ELF-1 (cell line): ENCODE results near the gene TYRP1.

ENCODE experiments used
- DNase-seq: peaks from one replicate; pipeline ENCODE4 v3.0.0-alpha.2; 2016; ENCODE audit warnings: low read depth, low spot score

The TYRP1 gene

DNA sequence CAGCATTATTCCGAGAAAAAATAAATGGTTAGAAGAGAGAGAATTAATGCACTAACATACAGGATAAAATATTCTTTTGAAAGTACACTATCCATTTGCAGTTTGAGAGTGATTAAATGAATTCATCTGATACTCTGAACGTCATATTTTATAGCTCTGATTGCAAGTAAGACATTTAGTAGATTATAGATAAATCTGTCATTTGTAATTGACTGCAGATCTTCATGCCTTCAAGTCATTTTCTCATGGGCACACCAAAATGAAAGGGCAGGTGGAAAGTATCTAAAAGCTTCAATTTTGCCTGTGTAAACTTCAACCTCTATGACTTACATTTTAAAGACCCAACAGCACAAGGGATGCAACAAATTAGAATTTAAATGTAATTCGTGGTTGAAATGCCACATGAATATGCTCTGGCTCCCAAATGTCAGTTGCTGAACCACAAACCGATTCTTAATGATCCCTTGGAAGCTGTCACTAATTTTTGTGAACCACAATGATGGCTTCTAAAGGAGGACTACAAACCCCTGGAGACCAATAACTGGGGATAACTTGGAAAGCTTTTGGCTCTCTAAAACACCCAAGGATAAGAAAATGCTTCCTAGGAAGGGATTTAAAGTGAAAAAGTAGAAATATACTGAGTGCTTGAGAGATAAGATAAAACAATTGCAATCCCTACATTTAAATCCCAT is 3.9 kb downstream of the TYRP1 start:
- DNase-seq: no peak

DNA sequence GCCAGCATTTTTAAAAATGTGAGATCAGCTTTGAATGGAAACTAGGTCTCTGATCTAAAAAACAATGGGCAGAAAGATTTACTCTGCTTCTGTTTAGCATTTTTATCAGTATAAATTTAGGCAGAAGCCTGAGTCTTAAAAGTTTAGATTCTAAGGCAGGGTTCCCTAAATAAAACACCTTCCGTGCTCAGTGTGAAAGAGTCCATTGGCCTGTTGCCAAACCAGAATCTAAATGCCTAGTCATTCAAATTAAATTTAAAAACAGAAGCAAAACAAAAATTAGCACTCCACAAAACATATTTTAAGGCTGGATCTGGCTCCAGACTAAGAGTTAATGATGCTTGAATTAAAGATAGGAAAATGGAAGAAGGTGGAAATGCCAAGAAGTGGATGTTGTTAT is 4.5 kb downstream of the TYRP1 start:
- DNase-seq: no peak

GRCh38 chr9:12698266-12698665 is 5.1 kb downstream of the TYRP1 start:
- no peak for DNase-seq

DNA sequence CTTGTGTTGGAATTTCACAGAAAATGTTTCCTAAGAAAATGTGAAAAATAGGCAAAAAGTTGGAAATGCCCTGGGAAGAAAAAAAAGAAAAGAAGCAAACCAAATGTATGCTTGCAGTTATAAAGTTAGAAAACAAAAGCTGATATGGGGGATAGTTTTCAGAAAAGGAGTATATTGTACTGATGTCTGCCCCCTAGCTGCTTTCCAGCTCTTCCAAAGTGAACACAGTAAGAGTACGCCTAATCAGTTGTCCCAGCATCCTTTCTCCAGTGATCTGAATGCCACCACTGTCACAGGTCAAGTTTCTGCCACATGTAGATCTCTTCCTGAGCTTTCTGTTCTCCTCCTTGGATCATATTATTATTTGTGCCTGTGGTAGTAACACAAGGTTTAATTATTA is 5.8 kb downstream of the TYRP1 start:
- DNase-seq: no peak

DNA sequence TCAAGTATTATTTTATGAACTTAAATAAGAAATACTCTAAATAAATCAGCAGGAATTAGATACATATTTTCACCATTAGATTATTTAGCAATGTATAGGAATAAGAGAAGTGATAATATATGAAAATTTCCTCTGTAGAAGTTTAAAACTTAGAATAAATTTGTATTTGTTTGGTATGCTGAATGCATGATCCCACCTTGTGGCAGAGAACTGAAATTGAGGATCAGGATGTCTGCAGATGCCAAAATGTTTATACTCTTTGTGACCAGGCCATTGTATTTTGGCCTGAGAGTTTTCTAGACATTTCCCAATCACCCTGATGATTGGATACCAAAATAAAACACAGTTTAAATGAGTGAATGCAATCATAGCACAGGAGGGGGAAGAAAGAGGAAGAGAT is 6.3 kb downstream of the TYRP1 start:
- no peak for DNase-seq

- DNase-seq: no peak
Observed at GRCh38 chr9:12701126-12701525, 7.9 kb downstream of the TYRP1 start.

DNA sequence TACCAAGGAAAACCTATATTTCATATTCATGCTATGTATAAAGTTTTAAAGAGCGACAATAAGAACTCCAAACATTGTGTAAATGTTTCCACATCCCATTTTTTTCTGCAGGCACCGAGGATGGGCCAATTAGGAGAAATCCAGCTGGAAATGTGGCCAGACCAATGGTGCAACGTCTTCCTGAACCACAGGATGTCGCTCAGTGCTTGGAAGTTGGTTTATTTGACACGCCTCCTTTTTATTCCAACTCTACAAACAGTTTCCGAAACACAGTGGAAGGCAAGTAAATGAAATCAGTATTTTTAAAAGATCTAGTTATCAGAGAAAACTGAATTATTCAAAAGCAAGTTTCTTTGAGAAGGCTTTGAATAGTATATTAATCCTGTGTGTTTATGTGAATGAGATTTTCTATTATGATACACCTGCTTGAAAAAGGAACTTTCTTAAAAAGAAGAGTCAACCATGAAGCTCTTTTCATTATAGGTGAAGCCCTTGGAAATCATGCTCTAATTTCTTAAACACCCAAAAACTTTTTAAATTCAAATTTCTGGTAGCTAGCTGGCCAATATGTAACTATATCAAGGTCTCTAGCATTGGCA is 9.1 kb downstream of the TYRP1 start:
- DNase-seq: peak; percentile 58

- DNase-seq: no peak
Observed at GRCh38 chr9:12703996-12704395, 10.8 kb downstream of the TYRP1 start.

- DNase-seq: no peak
Observed at GRCh38 chr9:12705738-12706391, 12.7 kb downstream of the TYRP1 start.

- no peak for DNase-seq
Observed at GRCh38 chr9:12708562-12709298, 15.5 kb downstream of the TYRP1 start.

DNA sequence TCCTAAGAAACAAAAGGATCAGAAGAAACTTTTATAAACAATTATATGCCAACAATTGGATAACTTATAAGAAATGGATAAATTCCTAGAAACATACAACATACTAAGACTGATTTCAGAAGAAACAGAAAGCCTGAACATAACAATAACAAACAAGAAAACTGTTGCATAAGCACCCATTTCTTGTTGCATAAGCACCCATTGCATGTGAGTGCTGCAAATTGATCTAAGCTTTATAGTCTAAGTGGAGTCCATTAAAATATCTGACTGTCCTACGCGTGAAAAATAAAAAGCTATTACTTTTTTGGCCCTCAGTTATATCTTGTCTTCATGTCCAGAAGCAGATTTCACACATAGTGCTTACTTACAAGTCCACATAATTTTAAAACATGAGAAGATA is 19.3 kb downstream of the TYRP1 start:
- no peak for DNase-seq

GRCh38 chr9:12715268-12715667 is 22.1 kb downstream of the TYRP1 start:
- DNase-seq: no peak

DNA sequence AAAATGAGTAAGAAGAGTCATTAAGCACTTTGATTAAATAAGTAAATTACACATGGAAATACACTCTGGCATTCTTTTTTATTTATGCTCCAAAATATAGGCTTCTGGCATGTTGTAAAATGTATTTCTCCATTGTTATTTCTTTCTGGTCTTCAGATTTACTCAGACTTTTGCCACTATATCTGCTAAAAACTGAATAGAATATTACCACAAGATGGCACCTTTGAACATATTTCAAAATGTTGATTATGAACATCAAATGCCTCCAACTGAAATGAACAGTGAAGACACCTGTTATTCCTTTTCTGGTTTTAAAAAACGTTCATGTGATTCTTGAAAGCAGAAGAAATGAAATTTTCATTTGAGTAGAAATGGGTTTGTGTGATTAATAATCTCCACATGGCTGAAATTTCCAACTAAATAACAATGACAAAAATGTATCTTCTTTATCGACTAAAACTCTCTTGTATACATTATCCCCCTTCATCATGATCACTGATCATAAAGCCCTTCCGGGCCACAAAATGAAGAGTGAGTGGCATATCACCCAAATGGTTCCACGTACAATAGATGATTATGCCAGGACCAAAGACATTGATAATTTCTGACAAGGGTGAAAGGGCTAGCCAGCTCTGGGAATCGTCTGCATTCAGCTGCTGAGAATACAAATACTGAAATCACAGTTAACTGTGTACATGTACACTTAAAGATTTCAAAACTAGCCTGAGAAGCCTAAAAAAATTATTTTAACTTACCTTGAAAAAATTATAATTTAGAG is 23.8 kb downstream of the TYRP1 start:
- DNase-seq: no peak

DNA sequence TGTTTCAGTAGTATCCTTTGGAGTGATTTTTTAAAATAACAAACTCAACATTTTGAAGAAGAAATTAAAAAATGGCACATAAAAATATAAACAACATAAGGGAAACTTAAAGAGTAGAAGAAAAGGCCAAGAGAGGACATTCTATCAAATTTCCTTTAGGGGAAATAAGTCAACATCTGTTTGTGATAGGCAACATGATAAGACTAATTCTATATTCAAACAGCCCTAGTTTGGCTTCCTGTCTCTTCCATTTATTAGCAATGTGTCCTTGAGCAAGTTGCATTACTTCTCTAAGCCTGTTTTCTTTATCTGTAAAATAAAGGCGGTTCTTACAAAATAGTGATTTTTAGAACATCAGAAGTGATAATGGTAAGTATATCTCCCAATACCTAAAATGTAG is 24.7 kb downstream of the TYRP1 start:
- DNase-seq: no peak

GRCh38 chr9:12718482-12719026 is 25.4 kb downstream of the TYRP1 start:
- DNase-seq: peak; percentile 83

- DNase-seq: no peak
Observed at GRCh38 chr9:12719431-12719830, 26.2 kb downstream of the TYRP1 start.

- no peak for DNase-seq
Observed at GRCh38 chr9:12720551-12720950, 27.4 kb downstream of the TYRP1 start.

DNA sequence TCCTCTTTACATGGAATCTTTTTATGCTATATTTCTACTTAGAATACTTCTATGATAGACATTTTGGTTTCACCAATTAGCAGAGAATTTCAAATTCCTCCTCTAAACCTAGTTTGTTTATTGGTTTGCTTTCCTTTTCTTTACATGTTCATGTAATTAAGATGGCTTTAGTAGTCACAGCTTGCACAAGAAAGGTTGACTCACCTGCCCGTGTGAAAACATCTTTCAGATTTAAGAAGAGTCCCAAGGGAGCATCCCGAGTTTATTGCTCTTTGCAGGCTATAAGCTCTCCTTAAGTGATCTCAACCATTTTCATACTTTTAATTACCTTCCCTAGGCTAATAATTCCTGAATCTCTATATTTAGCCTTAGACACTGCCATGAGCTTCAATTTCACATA is 28.9 kb downstream of the TYRP1 start:
- no peak for DNase-seq

DNA sequence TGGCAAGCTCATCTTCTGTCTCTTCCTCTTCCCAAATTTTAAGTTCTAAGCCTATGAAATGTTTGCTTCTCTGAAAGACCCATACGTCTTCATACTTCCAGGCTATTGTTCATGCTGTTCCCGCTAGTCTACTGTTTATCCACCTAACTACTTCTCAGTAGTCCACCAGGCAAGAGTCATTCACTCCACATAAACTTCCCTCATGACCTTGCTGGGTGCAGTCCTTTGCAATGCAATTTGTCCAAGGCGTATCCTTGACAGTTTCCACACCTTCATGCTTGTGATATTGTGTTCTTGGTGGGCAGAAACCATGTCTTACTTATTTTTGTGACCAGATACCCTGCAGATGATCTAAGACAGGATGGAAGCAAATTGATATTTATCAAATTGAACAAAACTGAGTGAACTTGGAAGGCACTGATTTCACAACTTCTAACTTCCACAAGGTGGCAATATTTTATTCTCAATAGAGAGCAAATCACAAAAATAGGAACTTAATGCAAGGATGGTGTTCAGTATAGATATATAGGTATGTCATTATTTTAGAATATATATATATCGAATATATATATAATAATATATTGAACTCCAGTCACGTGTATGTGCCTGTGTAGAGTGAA is 30.3 kb downstream of the TYRP1 start:
- no peak for DNase-seq

GRCh38 chr9:12726795-12727194 is 33.6 kb downstream of the TYRP1 start:
- no peak for DNase-seq

GRCh38 chr9:12730198-12730597 is 37.0 kb downstream of the TYRP1 start:
- DNase-seq: no peak
